SU-DHL-6 (cell line): Measurements from ENCODE around the gene LRIG3.

Experiments
- H2AFZ ChIP-seq: fragments of 200-600 bp; sonication (generic); 2 replicates; pipeline ENCODE4 v1.6.1; 2014; ENCODE audit warnings: low read depth, mild to moderate bottlenecking, moderate library complexity, mixed read lengths, antibody characterized with exemption, low read length; ENCODE audit not compliant: severe bottlenecking
- H3F3A ChIP-seq: fragments of 200-600 bp; shearing (Covaris generic); 2 replicates; pipeline ENCODE4 v1.6.0; 2016; ENCODE audit warnings: antibody characterized with exemption, mild to moderate bottlenecking; ENCODE audit not compliant: insufficient read depth
- H3K27ac ChIP-seq: fragments of 200-600 bp; sonication (generic); 2 replicates; pipeline ENCODE4 v1.5.1; 2016; ENCODE audit warnings: low read depth, mild to moderate bottlenecking, low read length, moderate library complexity, mixed read lengths
- H3K27me3 ChIP-seq: fragments of 200-600 bp; sonication (generic), shearing (Covaris generic); 2 replicates; pipeline ENCODE4 v1.6.0; 2014; ENCODE audit warnings: mild to moderate bottlenecking, low read length
- H3K36me3 ChIP-seq: fragments of 200-600 bp; sonication (generic); 2 replicates; pipeline ENCODE4 v1.6.1; 2014; ENCODE audit warnings: mild to moderate bottlenecking, low read length, mixed read lengths
- H3K4me2 ChIP-seq: fragments of 300-600, 200-600 bp; shearing (Covaris generic), sonication (generic); 2 replicates; pipeline ENCODE4 v1.6.0; 2014; ENCODE audit warnings: low read length, low read depth, mild to moderate bottlenecking; ENCODE audit not compliant: poor library complexity, severe bottlenecking
- H3K4me3 ChIP-seq: fragments of 200-600 bp; sonication (generic); 2 replicates; pipeline ENCODE4 v1.5.1; 2014; ENCODE audit warnings: antibody characterized with exemption, low read length, mild to moderate bottlenecking, mixed read lengths; ENCODE audit not compliant: insufficient read depth, poor library complexity, severe bottlenecking
- H3K79me2 ChIP-seq: fragments of 200-600 bp; sonication (generic); 2 replicates; pipeline ENCODE4 v1.6.1; 2014; ENCODE audit warnings: mild to moderate bottlenecking, low read length, moderate library complexity; ENCODE audit not compliant: insufficient read depth
- H3K9ac ChIP-seq: fragments of 200-600 bp; sonication (generic); 2 replicates; pipeline ENCODE4 v1.7.0; 2014; ENCODE audit warnings: mild to moderate bottlenecking, low read length
- H3K9me2 ChIP-seq: fragments of 200-600 bp; sonication (generic); replicated peaks from 2 replicates; pipeline ENCODE4 v1.6.1; 2014; ENCODE audit warnings: low read length; ENCODE audit not compliant: insufficient read depth
- H3K9me3 ChIP-seq: fragments of 200-600 bp; sonication (generic); 2 replicates; pipeline ENCODE4 v1.6.1; 2014; ENCODE audit warnings: low read length, mixed read lengths; ENCODE audit not compliant: insufficient read depth
- H4K20me1 ChIP-seq: fragments of 200-600 bp; sonication (generic); 2 replicates; pipeline ENCODE4 v1.6.1; 2014; ENCODE audit warnings: low read depth, mild to moderate bottlenecking, antibody characterized with exemption, low read length, moderate library complexity, mixed read lengths
- EZH2phosphoT487 ChIP-seq: fragments of 200-600 bp; sonication (generic), shearing (Covaris generic); conservative IDR thresholded peaks from 2 replicates; pipeline ENCODE4 v1.6.1; 2018; ENCODE audit warnings: mild to moderate bottlenecking, antibody characterized with exemption, low read length, moderate library complexity, mixed read lengths
- TF ChIP-seq, protein P1 (sequence below): fragments of 200-600 bp; sonication (generic); IDR thresholded peaks from one replicate; pipeline ENCODE4 v1.5.1; 2017; ENCODE audit warnings: antibody characterized with exemption, mild to moderate bottlenecking, low read length, moderate library complexity; ENCODE audit not compliant: insufficient read depth, poor library complexity, severe bottlenecking

LRIG3 gene

DNA sequence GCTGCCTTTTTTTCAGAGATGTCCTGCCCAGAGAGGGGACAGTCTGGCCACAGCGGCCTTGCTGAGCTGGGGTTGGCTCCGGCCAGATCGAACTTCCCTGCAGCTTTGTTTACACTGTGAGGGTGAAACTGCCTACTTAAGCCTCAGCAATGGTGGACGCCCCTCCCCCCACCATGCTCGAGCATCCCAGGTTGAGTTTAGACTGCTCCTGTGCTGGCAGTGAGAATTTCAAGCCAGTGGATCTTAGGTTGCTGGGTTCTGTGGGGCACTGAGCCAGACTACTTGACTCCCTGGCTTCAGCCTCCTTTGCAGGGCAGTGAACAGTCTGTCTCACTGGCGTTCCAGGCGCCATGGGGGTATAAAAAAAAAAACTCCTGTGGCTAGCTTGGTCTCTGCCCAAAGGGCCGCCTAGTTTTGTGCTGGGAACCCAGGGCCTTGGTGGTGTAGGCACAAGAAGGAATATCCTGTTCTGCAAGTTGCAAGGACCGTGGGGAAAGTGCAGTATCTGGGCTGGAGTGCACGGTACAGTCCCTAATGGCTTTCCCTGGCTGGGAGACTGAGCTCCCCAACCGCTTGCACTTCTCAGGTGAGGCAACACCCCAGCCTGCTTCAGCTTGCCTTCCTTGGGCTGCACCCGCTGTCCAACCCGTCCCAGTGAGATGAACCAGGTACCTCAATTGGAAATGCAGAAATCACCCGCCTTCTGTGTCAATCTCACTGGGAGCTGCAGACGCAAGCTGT is 79.1 kb downstream of the LRIG3 start:
- Histone ChIP-seq H3K27me3 (no peaks in the 10 kb centered on the region), H3F3A (no peaks in the 10 kb centered on the region), H3K9ac (no peak overlapping the region), H3K79me2 (no peaks in the 10 kb centered on the region), H4K20me1 (no peaks in the 10 kb centered on the region), H3K36me3 (no peaks in the 10 kb centered on the region), H3K4me2 (no peak overlapping the region), H3K9me3 (no peaks in the 10 kb centered on the region), H3K9me2 (no peaks in the 10 kb centered on the region), H3K4me3 (no peak overlapping the region), H3K27ac (no peak overlapping the region), H2AFZ (no peak overlapping the region)
- TF ChIP-seq EZH2phosphoT487, result no peak
- TF ChIP-seq, protein P1, sequence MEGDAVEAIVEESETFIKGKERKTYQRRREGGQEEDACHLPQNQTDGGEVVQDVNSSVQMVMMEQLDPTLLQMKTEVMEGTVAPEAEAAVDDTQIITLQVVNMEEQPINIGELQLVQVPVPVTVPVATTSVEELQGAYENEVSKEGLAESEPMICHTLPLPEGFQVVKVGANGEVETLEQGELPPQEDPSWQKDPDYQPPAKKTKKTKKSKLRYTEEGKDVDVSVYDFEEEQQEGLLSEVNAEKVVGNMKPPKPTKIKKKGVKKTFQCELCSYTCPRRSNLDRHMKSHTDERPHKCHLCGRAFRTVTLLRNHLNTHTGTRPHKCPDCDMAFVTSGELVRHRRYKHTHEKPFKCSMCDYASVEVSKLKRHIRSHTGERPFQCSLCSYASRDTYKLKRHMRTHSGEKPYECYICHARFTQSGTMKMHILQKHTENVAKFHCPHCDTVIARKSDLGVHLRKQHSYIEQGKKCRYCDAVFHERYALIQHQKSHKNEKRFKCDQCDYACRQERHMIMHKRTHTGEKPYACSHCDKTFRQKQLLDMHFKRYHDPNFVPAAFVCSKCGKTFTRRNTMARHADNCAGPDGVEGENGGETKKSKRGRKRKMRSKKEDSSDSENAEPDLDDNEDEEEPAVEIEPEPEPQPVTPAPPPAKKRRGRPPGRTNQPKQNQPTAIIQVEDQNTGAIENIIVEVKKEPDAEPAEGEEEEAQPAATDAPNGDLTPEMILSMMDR, result no peak

DNA sequence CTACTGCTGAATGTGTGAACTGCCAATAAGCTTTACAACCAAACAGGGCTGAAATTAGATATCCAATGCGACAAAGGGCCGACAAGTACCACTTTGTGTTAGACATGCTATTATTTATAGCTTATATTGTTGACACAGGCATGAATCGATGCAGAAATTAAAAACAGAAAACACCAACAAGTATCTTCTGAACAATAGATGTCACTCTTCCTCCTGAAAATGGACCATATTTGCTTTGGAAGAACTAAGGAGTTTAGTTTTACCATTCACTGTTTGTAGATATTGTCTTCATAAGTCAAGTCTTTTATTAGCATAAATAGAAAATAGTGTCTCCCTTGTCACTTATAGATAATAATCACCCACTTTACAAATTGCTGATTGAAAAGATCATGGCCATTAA is 86.5 kb downstream of the LRIG3 start:
- H3F3A ChIP-seq, result no peaks in the 10 kb centered on the region
- H3K79me2 ChIP-seq, result no peaks in the 10 kb centered on the region
- H3K27me3 ChIP-seq, result no peaks in the 10 kb centered on the region
- no peak overlapping the region for H2AFZ ChIP-seq
- H3K9ac ChIP-seq, result no peak overlapping the region
- no peaks in the 10 kb centered on the region for H3K9me3 ChIP-seq
- no peaks in the 10 kb centered on the region for H3K9me2 ChIP-seq
- no peak overlapping the region for H3K4me3 ChIP-seq
- no peaks in the 10 kb centered on the region for H3K36me3 ChIP-seq
- no peak overlapping the region for H3K27ac ChIP-seq
- TF ChIP-seq, protein P1, result no peak
- TF ChIP-seq EZH2phosphoT487, result no peak
- no peak overlapping the region for H3K4me2 ChIP-seq
- H4K20me1 ChIP-seq, result no peaks in the 10 kb centered on the region

DNA sequence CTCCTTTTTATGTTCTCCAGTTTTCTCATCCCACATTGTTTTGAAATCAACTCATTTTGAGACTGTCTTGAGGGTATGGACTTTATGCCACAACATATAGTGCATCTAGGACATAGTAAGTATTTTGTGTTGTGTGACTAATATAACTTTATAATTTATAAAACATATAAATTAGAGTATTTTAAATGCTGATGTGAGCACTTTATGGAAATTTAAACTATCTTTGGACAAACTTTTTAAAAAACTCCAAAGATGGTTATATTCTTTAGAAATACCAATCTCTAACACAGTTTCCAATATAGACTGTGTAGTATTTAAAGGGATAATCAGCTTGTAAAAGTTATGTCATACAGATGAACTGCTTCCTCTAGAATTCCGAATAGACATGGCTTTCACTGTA is 87.4 kb downstream of the LRIG3 start:
- no peaks in the 10 kb centered on the region for H4K20me1 ChIP-seq
- H3K9me2 ChIP-seq, result no peaks in the 10 kb centered on the region
- H3K27me3 ChIP-seq, result no peaks in the 10 kb centered on the region
- H3K9ac ChIP-seq, result no peak overlapping the region
- no peak overlapping the region for H3K4me3 ChIP-seq
- H3F3A ChIP-seq, result no peaks in the 10 kb centered on the region
- H2AFZ ChIP-seq, result no peak overlapping the region
- no peak overlapping the region for H3K27ac ChIP-seq
- H3K9me3 ChIP-seq, result no peaks in the 10 kb centered on the region
- no peak for TF ChIP-seq EZH2phosphoT487
- TF ChIP-seq, protein P1, result no peak
- H3K36me3 ChIP-seq, result no peaks in the 10 kb centered on the region
- no peak overlapping the region for H3K4me2 ChIP-seq
- H3K79me2 ChIP-seq, result no peaks in the 10 kb centered on the region
